Fibroblast of lung (primary cell): Measurements from ENCODE around the gene MIEF2. TPM values are rescaled to one million over a fixed set of nuclear protein-coding genes. Genes with fewer than 3 reads are reported as not detected.

ENCODE experiments used
- DNase-seq, 2 donors: peaks; one replicate each; pipeline versions ENCODE4 v3.0.0 to v3.0.0-alpha.2; 2010; ENCODE audit warnings: low read depth in 2 of 2
- H2AFZ ChIP-seq: 2 replicates; pipeline ENCODE4 v1.5.1; 2012; ENCODE audit warnings: low read length, control low read depth, inconsistent platforms
- H3K27ac ChIP-seq: 2 replicates; pipeline ENCODE4 v1.5.1; 2011; ENCODE audit warnings: low read length, control low read depth; ENCODE audit not compliant: insufficient read depth
- H3K27me3 ChIP-seq: 2 replicates; pipeline ENCODE4 v1.5.1; 2011; ENCODE audit warnings: mild to moderate bottlenecking, low read length; ENCODE audit not compliant: control insufficient read depth, insufficient read depth
- H3K36me3 ChIP-seq: 2 replicates; pipeline ENCODE4 v1.5.1; 2011; ENCODE audit warnings: low read length; ENCODE audit not compliant: control insufficient read depth, insufficient read depth
- H3K4me1 ChIP-seq: 2 replicates; pipeline ENCODE4 v1.5.1; 2011; ENCODE audit warnings: low read length; ENCODE audit not compliant: control insufficient read depth, insufficient read depth; ENCODE audit errors: extremely low read depth
- H3K4me2 ChIP-seq: 2 replicates; pipeline ENCODE4 v1.5.1; 2011; ENCODE audit warnings: low read length, control low read depth; ENCODE audit not compliant: insufficient read depth; ENCODE audit errors: extremely low read depth
- H3K4me3 ChIP-seq, 4 experiments: fragments of 200-600 bp in 1 of 4; sonication (generic) in 1 of 4; replicated peaks in 1 of 4; 2 replicates each; pipeline ENCODE4 v1.5.1; 2011 to 2016; ENCODE audit warnings: low read length in 4 of 4, low read depth in 3 of 4, mild to moderate bottlenecking in 3 of 4, control low read depth in 2 of 4, inconsistent platforms in 1 of 4, mixed read lengths in 1 of 4; ENCODE audit not compliant: insufficient read depth in 1 of 4; ENCODE audit errors: control extremely low read depth in 1 of 4
- H3K79me2 ChIP-seq: 2 replicates; pipeline ENCODE4 v1.5.1; 2012; ENCODE audit warnings: mild to moderate bottlenecking, low read length, inconsistent platforms; ENCODE audit not compliant: control insufficient read depth, insufficient read depth
- H3K9ac ChIP-seq: 2 replicates; pipeline ENCODE4 v1.5.1; 2011; ENCODE audit warnings: mild to moderate bottlenecking, low read length, control low read depth; ENCODE audit not compliant: insufficient read depth
- H3K9me3 ChIP-seq: 2 replicates; pipeline ENCODE4 v1.5.1; 2012; ENCODE audit warnings: low read depth, low read length; ENCODE audit not compliant: control insufficient read depth, insufficient read depth
- H4K20me1 ChIP-seq: 2 replicates; pipeline ENCODE4 v1.5.1; 2011; ENCODE audit warnings: low read length; ENCODE audit not compliant: control insufficient read depth, insufficient read depth; ENCODE audit errors: extremely low read depth
- EZH2 ChIP-seq: IDR thresholded peaks from 2 replicates; pipeline ENCODE4 v1.5.1; 2012; ENCODE audit warnings: low read length, control low read depth, mild to moderate bottlenecking; ENCODE audit errors: missing control alignments
- polyA plus RNA-seq, 2 donors: library from polyadenylated mRNA; depleted of rRNA in 1 of 2; stranded (reverse) in 1 of 2; unstranded in 1 of 2; fragments of >200 nt; gene quantifications; 2 replicates each; pipeline ENCODE4 v1.2.1, GENCODE V29; 2011 to 2012; ENCODE audit warnings: missing spikeins in 1 of 2
- total RNA-seq: library from RNA; depleted of rRNA; stranded (reverse); fragments of >200 nt; gene quantifications from 2 replicates; pipeline ENCODE4 v1.2.1, GENCODE V29; 2014
- TF ChIP-seq, protein P1 (sequence below), 2 donors: IDR thresholded peaks in 1 of 2; conservative IDR thresholded peaks in 1 of 2; 1 replicate in 1 of 2; 2 replicates in 1 of 2; pipeline ENCODE4 v1.5.1; 2011 to 2012; ENCODE audit warnings: low read length in 2 of 2, control low read depth in 1 of 2, inconsistent platforms in 1 of 2, low read depth in 1 of 2, mild to moderate bottlenecking in 1 of 2

The MIEF2 gene
- total and polyA plus RNA-seq, 2 donors (not counting 1 experiment from before 2014, with no cell fraction given): 3.9 to 16.2 TPM

- Histone ChIP-seq H3K79me2 (peaks cover 25% of the 10 kb centered on the region), H3K4me3 (no peak overlapping the region)
These were observed 5.4 kb upstream of the MIEF2 start for GRCh38 chr17:18254888-18255649.

DNA sequence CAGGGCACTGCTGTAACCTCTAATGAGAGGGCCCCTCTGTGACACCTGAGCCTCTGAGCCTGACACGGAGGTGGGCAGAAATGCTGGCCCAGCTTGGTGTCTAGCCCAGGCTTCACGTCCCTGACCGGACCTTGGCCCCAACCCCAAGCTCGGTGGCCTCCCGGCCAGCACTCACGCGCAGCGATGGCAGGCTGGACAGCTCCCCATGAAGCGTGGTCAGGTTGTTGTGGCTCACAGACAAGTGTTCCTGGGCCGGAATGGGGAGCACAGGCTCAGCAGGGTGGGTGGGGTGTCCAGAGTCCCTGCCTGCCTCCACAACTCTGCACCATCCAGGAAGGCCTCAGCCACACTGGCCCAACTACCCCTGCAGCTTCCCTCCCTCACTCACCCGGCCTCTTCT, 4.1 kb upstream of the MIEF2 start:
- peak overlapping the region; percentile 2 for H3K9ac ChIP-seq
- H3K4me2 ChIP-seq: no peak overlapping the region
- no peak for TF ChIP-seq EZH2
- TF ChIP-seq, protein P1, sequence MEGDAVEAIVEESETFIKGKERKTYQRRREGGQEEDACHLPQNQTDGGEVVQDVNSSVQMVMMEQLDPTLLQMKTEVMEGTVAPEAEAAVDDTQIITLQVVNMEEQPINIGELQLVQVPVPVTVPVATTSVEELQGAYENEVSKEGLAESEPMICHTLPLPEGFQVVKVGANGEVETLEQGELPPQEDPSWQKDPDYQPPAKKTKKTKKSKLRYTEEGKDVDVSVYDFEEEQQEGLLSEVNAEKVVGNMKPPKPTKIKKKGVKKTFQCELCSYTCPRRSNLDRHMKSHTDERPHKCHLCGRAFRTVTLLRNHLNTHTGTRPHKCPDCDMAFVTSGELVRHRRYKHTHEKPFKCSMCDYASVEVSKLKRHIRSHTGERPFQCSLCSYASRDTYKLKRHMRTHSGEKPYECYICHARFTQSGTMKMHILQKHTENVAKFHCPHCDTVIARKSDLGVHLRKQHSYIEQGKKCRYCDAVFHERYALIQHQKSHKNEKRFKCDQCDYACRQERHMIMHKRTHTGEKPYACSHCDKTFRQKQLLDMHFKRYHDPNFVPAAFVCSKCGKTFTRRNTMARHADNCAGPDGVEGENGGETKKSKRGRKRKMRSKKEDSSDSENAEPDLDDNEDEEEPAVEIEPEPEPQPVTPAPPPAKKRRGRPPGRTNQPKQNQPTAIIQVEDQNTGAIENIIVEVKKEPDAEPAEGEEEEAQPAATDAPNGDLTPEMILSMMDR (conservative IDR thresholded peaks at IDR 0.05 in 1 of 2, IDR thresholded peaks at IDR 0.05 in 1 of 2; ENCODE audit: low read depth in 1 of 2, low read length in 2 of 2): no peak
- H3K36me3 ChIP-seq: peaks cover 38% of the 10 kb centered on the region
- H3K27me3 ChIP-seq: no peaks in the 10 kb centered on the region
- no peak overlapping the region for H2AFZ ChIP-seq
- H3K4me3 ChIP-seq: no peak overlapping the region
- peaks cover 26% of the 10 kb centered on the region for H3K79me2 ChIP-seq
- H3K4me1 ChIP-seq: peaks cover 17% of the 10 kb centered on the region
- H3K9me3 ChIP-seq: no peaks in the 10 kb centered on the region
- no peak overlapping the region for H3K27ac ChIP-seq
- no peak for DNase-seq
- no peaks in the 10 kb centered on the region for H4K20me1 ChIP-seq

More at GRCh38 chr17:18254888-18255649, 5.4 kb upstream of the MIEF2 start:
- TF ChIP-seq, protein P1 (conservative IDR thresholded peaks at IDR 0.05 in 1 of 2, IDR thresholded peaks at IDR 0.05 in 1 of 2; ENCODE audit: low read depth in 1 of 2, low read length in 2 of 2): no peak
- no peak for TF ChIP-seq EZH2
- H3K4me2 ChIP-seq: no peak overlapping the region
- no peaks in the 10 kb centered on the region for H4K20me1 ChIP-seq
- H3K9ac ChIP-seq: no peak overlapping the region
- no peaks in the 10 kb centered on the region for H3K9me3 ChIP-seq
- no peak for DNase-seq
- H3K27ac ChIP-seq: no peak overlapping the region
- peaks cover 14% of the 10 kb centered on the region for H3K4me1 ChIP-seq
- no peaks in the 10 kb centered on the region for H3K27me3 ChIP-seq
- peaks cover 47% of the 10 kb centered on the region for H3K36me3 ChIP-seq
- H2AFZ ChIP-seq: no peak overlapping the region

- DNase-seq: no peak
- TF ChIP-seq, protein P1 (conservative IDR thresholded peaks at IDR 0.05 in 1 of 2, IDR thresholded peaks at IDR 0.05 in 1 of 2; ENCODE audit: low read depth in 1 of 2, low read length in 2 of 2): no peak
- no peak for TF ChIP-seq EZH2
- Histone ChIP-seq H3K79me2 (peaks cover 30% of the 10 kb centered on the region), H4K20me1 (no peaks in the 10 kb centered on the region), H3K27ac (peak overlapping the region; percentile 27), H3K4me1 (peaks cover 21% of the 10 kb centered on the region), H3K27me3 (no peaks in the 10 kb centered on the region), H3K4me2 (peak overlapping the region; percentile 95), H3K9ac (no peak overlapping the region), H3K9me3 (no peaks in the 10 kb centered on the region), H3K36me3 (peaks cover 35% of the 10 kb centered on the region), H3K4me3 (peak overlapping the region; percentile 51 to 91 (median 67)), H2AFZ (no peak overlapping the region)
These were observed 3.7 kb upstream of the MIEF2 start for GRCh38 chr17:18256776-18257175.
